Tongue (tissue), 2 donors: Measurements from ENCODE around the gene ZNF764. TPM values are rescaled to one million over a fixed set of nuclear protein-coding genes. Genes with fewer than 3 reads are reported as not detected.
"Not testable (repeated sequence)": the region's sequence is repeated elsewhere in the genome, so short reads cannot be mapped to it uniquely, and the experiment has no call there.

Experiments used
- DNase-seq: peaks from one replicate; pipeline ENCODE4 v3.0.0-alpha.2; 2015
- total RNA-seq: library from RNA; depleted of rRNA; stranded (reverse); fragments of >200 nt; gene quantifications from one replicate; pipeline ENCODE4 v1.2.3, GENCODE V29; 2014

ZNF764 gene
- 8.0 TPM for total RNA-seq

- peak; percentile 99 for DNase-seq
Measured at GRCh38 chr16:30557957-30558788, at the start of gene ZNF764. Gene ZNF764 (minus strand): TSS chr16:30558374. CDS start chr16:30558182, 192 bp downstream.

GRCh38 chr16:30606004-30606403 lies 47.8 kb upstream of the ZNF764 start:
- no peak for DNase-seq

- DNase-seq: no peak
Measured at GRCh38 chr16:30605158-30605557, 47.0 kb upstream of the ZNF764 start.

- no peak for DNase-seq
Measured at GRCh38 chr16:30604316-30604947, 46.3 kb upstream of the ZNF764 start.

- DNase-seq: no peak
Measured at GRCh38 chr16:30603945-30604315, 45.8 kb upstream of the ZNF764 start.

- DNase-seq: peak; percentile 65
Measured at GRCh38 chr16:30602616-30603277, 44.6 kb upstream of the ZNF764 start.

- no peak for DNase-seq
Measured at GRCh38 chr16:30601966-30602365, 43.8 kb upstream of the ZNF764 start.

- no peak for DNase-seq
Measured at GRCh38 chr16:30600929-30601328, 42.8 kb upstream of the ZNF764 start.

- DNase-seq: no peak
Measured at GRCh38 chr16:30600215-30600614, 42.0 kb upstream of the ZNF764 start.

- no peak for DNase-seq
Measured at GRCh38 chr16:30592871-30593270, 34.7 kb upstream of the ZNF764 start.

GRCh38 chr16:30590869-30591268 lies 32.7 kb upstream of the ZNF764 start:
- not testable (repeated sequence) for DNase-seq

- DNase-seq: not testable (repeated sequence)
Measured at GRCh38 chr16:30589582-30589981, 31.4 kb upstream of the ZNF764 start.

- DNase-seq: no peak
Measured at GRCh38 chr16:30588651-30589050, 30.5 kb upstream of the ZNF764 start.

GRCh38 chr16:30585400-30586191 lies 27.4 kb upstream of the ZNF764 start, which contains the start of gene ZNF785:
Gene ZNF785 (minus strand): TSS chr16:30585697. CDS start chr16:30585611, 86 bp downstream.
- peak; percentile 99 for DNase-seq

- DNase-seq: no peak
Measured at GRCh38 chr16:30585022-30585399, 26.8 kb upstream of the ZNF764 start.

GRCh38 chr16:30582611-30583340 lies 24.6 kb upstream of the ZNF764 start:
- no peak for DNase-seq

GRCh38 chr16:30581457-30581856 lies 23.3 kb upstream of the ZNF764 start:
- DNase-seq: no peak

GRCh38 chr16:30574678-30575077 lies 16.5 kb upstream of the ZNF764 start:
- DNase-seq: no peak

GRCh38 chr16:30571445-30572322 lies 13.5 kb upstream of the ZNF764 start, which contains the start of gene ZNF688:
Gene ZNF688 (minus strand): TSS chr16:30571714. CDS start chr16:30571629, 85 bp downstream.
- peak; percentile 99 for DNase-seq
